ENCODE data around the gene ENTREP1. TPM values are rescaled to one million over a fixed set of nuclear protein-coding genes. Genes with fewer than 3 reads are reported as not detected.
A peak's percentile ranks its signal among the peaks of the same experiment; 100 is the strongest.

The ENTREP1 gene
- total and polyA plus RNA-seq, 2 experiments from 2014 or later: 5.7 to 10.0 TPM

GRCh38 chr9:69432623-69433022 is 107.6 kb downstream of the ENTREP1 start:
- no peaks in the 10 kb centered on the region for H3K27me3 ChIP-seq (ENCODE audit: insufficient read depth)
- H3F3A ChIP-seq (replicated peaks; ENCODE audit: low read depth): no peaks in the 10 kb centered on the region
- Mint-ChIP-seq H3K9me3 (no peaks in the 10 kb centered on the region; the same call in 2 of the 3 replicates), H3K27ac (no peak overlapping the region), H3K4me1 (no peaks in the 10 kb centered on the region; the same call in 2 of the 3 replicates), H3K27me3 (ENCODE audit: insufficient read depth, low read depth, poor library complexity) (peaks cover 1% of the 10 kb centered on the region), H3K4me3 (no peak overlapping the region), H3K36me3 (ENCODE audit: low read depth) (no peaks in the 10 kb centered on the region)
- H3K27ac ChIP-seq (ENCODE audit: low read depth): no peak overlapping the region
- no peaks in the 10 kb centered on the region for H3K4me1 ChIP-seq (ENCODE audit: insufficient read depth)
- H3K36me3 ChIP-seq (ENCODE audit: insufficient read depth): no peaks in the 10 kb centered on the region
- no peak for TF ChIP-seq ZNF462 (CRISPR knock-in tag; IDR thresholded peaks at IDR 0.05)
- no peak for TF ChIP-seq ZNF114 (CRISPR knock-in tag; IDR thresholded peaks at IDR 0.05)
- TF ChIP-seq CTCF (conservative IDR thresholded peaks at IDR 0.05; ENCODE audit: low read depth in 2 of 2): no peak
- no peak for TF ChIP-seq REST (IDR thresholded peaks at IDR 0.05; ENCODE audit: unreplicated experiment)
- TF ChIP-seq CREB1 (CRISPR knock-in tag; IDR thresholded peaks at IDR 0.05; ENCODE audit: low read depth): no peak
- TF ChIP-seq EZH2 (IDR thresholded peaks at IDR 0.05; ENCODE audit: low read depth, unreplicated experiment): no peak
- no peak for TF ChIP-seq EZH2phosphoT487 (IDR thresholded peaks at IDR 0.05; ENCODE audit: unreplicated experiment)
- TF ChIP-seq ZNF331 (CRISPR knock-in tag; IDR thresholded peaks at IDR 0.05; ENCODE audit: low read depth): no peak
- no peak for TF ChIP-seq ETS1 (IDR thresholded peaks at IDR 0.05)
- TF ChIP-seq NANOG (IDR thresholded peaks at IDR 0.05; ENCODE audit: borderline replicate concordance): no peak
- H3K9me2 ChIP-seq (ENCODE audit: insufficient read depth): no peaks in the 10 kb centered on the region
- DNase-seq (ENCODE audit: low spot score): no peak
- H2AFZ ChIP-seq: peak overlapping the region; percentile 90
- H3K79me2 ChIP-seq (replicated peaks; ENCODE audit: insufficient read depth): no peaks in the 10 kb centered on the region
- H3K4me2 ChIP-seq: no peak overlapping the region
- no peaks in the 10 kb centered on the region for H4K20me1 ChIP-seq (replicated peaks; ENCODE audit: insufficient read depth)
- H3K4me3 ChIP-seq: no peak overlapping the region
- no peak for ATAC-seq

Measured in GM23338 (cell line).